Measurements from ENCODE around the gene IL22RA1. TPM values are rescaled to one million over a fixed set of nuclear protein-coding genes. Genes with fewer than 3 reads are reported as not detected.

Gene IL22RA1, protein sequence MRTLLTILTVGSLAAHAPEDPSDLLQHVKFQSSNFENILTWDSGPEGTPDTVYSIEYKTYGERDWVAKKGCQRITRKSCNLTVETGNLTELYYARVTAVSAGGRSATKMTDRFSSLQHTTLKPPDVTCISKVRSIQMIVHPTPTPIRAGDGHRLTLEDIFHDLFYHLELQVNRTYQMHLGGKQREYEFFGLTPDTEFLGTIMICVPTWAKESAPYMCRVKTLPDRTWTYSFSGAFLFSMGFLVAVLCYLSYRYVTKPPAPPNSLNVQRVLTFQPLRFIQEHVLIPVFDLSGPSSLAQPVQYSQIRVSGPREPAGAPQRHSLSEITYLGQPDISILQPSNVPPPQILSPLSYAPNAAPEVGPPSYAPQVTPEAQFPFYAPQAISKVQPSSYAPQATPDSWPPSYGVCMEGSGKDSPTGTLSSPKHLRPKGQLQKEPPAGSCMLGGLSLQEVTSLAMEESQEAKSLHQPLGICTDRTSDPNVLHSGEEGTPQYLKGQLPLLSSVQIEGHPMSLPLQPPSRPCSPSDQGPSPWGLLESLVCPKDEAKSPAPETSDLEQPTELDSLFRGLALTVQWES
- 1 to 10 TPM in 3 of 4 donors, under 1 TPM in 1; 0.11 to 4.0 (median 2.7) TPM for polyA plus RNA-seq (ENCODE audit: insufficient read length in 4 of 4)

DNA sequence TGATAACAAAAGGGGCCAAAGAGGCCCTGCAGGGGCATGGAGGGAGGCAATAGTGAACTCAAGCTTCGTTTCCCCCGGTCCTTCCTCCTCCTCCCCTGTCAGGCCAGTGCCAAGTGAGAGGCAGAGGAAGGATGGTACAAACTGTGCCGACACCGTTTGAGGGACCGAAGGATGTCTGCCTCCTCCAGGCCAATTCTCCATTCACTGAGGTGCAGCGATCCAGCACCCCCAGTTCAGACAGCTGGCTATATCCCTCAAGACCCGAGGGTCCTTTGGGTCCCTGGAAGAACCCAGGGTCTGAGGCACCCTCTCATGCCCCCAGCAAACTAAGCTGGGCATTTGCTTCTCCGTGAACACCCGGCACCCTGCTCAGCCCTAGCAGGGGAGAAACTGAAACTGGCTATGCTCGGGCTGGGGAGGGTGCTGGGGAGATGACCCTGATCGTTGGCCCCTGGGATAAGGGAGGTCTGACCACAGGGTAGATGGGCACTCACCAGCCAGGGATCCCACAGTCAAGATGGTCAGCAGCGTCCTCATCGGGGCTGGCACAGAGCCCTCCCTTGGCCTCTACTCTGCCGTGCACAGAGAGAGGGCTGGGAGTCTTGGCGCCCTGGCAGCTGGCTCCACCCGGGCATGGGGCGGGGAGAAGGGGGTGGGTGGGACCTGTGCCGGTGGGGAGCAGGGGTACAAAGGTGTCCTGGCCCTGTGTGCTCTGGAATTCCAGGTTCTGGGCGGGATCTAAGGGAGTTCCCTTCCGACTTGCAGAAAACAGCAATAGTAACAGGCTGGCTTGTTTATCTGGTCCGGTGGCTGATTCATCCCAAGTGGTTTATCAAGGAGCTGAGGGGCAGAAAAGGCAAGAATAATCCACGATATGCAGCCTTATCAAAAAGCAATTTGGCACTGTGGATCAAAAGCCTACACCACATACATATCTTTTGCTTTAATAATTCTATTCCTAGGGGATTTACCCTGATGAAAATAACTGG is at the start of gene IL22RA1:
IL22RA1 (minus strand) TSS at position 595 of the 989 bp plus-strand sequence; CDS start at position 537, 58 bp downstream.
- no peak for DNase-seq (ENCODE audit: low read depth in 4 of 4, low spot score in 3 of 4)

DNA sequence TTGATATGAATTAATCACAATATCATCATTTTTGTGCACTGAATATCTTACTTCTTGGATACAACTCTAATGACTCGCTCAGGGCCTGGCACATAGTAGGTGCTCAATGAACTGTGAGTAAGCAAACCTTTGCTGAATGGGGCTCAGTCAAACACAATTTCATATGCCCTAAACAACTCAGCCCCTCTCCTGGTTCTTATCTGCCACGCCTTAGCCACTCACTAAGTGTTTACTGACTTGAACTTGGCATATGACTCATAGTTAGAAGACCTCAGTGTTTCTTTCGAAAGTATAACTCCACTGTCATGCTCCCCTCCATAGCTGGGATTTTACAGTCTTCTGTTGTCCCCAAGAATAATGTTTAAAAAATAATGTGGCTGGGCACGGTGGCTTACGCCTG is 48.9 kb upstream of the IL22RA1 start:
- no peak for DNase-seq (ENCODE audit: low read depth in 4 of 4, low spot score in 3 of 4)

DNA sequence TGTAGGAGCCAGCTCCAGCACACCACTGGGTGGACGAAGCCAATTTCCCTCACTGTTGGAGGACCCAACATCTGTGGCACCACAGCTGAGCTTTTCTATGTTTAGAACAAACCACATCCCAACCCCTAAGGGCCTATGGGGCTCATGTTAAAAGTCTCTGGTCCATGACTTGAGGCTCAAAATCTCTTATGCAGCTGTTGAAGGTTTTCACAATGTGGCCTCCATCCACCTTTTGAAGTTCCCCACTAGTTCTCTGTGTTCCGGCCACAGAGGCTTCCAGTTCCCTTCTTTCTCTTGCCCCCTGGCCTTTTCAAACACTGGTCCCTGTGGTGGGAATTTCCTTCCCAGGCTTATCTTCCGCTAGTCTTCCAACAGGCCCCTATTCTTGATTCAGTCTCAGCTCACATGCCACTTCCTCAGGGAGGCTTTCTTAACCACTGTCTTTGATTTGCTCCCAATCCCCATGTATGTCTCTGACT is 48.1 kb upstream of the IL22RA1 start:
- DNase-seq (ENCODE audit: low read depth in 4 of 4, low spot score in 3 of 4) = no peak

DNA sequence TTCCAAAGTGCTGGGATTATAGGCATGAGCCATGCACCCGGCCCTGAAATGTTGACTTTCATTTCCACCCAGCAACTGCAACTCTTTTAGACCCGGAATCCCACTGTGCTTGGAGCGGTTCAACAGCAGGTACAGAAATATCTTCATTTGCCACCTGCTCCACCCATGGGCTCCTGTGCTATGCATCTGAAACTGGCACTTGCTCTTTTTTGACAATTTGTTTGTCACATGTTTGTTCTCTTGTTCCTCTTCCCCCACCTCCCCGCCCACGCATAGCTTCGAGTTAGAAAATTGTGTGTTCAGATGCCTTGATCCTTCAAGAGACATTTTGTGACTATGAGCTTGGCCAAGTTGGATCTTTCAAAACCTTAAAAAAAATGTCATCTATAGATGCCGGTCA is 46.6 kb upstream of the IL22RA1 start:
- DNase-seq (ENCODE audit: low read depth in 4 of 4, low spot score in 3 of 4) = no peak

DNA sequence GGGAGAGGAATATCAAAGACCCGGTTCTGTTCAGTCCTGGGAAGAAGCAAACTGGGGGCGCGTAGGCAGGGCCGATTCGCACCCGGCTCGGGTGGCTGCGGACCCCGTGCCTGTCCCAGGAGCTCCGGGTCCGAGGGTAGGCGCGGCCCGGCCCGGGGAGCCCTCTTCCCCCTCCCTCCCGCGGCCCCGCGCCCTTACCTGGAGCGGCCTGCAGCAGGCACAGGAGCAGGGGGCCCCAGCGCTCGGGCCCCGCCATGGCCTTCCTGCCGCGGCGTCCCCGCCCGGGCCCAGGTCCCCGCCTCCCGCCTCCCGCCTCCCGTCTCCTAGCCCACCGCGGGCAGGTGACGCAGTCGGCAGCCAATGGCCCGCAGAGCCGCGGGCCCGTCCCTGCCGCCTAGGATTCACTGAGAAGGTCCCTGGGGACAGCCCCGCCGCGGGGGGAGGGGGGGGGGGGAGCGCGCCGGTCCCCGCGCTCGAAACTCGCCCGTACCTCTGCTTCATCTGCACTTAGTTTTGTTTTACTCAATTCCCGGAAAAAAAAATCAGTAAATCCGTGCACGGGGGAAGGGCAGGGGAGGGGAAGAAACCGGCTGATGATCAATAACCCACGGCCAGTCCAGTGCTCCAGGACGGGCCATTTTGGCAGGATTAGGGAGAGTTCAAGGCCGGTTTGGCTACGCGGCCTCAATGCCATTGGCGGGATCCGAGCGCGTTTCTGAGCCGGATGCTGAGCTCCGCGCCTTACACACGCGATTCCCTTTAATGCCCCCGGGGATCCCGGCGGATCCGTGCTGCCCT is 44.3 kb upstream of the IL22RA1 start, which contains the start of gene IFNLR1:
IFNLR1 (minus strand) TSS at position 297 of the 798 bp plus-strand sequence; CDS start at position 256, 41 bp downstream.
- DNase-seq (ENCODE audit: low read depth in 4 of 4, low spot score in 3 of 4) = peak in 1 of 4 donors; percentile 63

DNA sequence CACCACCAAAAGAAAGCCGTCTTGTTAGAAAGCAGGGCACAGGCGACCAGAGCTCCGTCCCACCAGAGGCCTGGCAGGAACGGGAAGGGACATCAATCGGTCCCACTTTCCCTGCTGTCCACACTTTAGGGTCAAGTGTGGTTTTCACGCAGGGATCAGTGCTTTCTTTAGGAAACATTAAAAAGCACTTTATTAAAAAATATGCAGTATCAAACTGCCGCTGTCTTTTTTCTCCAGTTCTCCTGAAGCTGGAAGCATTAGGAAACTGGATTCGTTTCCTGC is 43.7 kb upstream of the IL22RA1 start:
- DNase-seq (ENCODE audit: low read depth in 4 of 4, low spot score in 3 of 4) = no peak

DNA sequence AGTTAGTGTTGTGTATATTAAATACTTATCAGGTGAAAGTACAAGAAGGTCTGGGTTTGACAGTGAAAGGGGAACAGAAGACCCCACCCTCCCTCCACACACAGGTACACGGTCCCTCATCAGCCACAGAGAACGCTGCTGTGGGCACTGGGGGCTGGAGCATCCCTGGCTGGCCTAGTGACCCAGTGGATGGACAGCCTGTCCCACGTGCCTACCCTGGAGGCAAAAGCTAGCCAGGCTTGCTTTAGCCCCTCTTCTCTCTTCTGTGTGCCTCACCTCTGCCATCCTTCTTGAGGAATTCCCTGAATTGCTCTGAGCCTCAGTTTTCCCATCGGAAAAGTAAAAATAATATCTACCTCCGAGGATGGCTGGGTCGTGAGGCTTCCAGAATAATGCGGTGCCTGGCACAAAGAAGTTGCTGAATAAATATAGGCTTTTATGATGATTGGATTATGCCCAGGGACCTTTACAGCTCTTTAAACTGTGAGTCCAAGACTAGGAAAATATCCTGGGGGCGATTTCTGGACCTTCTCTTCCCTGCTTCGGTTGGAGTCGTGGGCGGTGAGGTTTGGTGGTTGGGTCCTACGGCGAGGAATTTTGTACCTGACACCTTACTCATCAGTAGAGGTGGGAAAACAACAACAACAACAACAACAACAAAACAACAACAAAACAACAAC is 43.2 kb upstream of the IL22RA1 start:
- DNase-seq (ENCODE audit: low read depth in 4 of 4, low spot score in 3 of 4) = no peak

DNA sequence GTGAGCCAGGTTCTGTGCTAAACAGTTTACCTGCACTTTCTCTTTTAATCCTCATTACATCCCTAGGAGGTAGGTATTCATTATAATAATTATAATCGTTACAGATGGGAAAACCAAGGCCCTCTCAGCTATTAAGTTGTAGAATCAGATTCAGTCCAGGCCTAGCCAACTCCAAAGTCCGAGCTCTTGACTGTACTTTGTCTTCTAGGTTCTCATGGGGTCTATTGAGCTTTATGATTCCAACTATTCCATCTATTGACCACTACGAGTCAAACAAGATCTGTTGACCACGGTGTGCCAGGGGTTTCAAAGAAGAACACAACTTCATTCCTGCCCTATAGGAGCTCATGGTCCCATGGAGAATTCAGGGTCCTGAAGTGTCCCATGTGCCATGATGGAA is 42.1 kb upstream of the IL22RA1 start:
- no peak for DNase-seq (ENCODE audit: low read depth in 4 of 4, low spot score in 3 of 4)

DNA sequence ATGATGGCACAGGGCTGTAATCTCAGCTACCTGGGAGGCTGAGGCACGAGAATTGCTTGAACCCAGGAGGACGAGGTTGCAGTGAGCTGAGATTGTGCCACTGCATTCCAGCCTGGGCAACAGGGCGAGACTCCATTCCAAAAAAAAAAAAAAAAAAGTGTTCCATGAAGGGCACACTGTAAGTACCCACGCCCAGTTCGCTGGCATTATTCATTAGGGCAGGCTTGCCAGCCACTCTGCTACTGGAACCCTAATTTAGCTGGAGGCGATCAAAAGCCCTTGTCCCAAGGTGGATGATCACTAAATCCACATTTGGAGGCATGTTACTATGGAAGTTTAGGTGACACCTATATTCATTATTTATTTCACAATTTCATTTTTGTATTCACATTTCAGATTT is 39.1 kb upstream of the IL22RA1 start:
- DNase-seq (ENCODE audit: low read depth in 4 of 4, low spot score in 3 of 4) = no peak

DNA sequence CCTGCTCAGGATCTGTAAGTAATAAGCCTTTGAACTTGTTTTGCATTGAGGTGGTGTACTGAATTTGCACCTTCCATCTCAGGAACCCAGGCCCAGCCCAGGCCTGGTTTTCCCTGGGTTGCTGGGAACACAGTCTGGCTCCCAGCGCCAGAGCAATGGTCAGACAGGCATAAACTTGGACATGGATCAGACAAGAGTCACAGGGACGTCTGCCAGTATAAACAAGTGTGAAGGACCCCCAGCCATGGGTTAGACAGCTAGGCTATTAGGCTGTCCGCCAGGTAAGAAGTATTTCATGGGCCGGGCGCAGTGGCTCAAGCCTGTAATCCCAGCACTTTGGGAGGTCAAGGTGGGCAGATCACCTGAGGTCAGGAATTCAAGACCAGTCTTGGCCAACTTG is 38.7 kb upstream of the IL22RA1 start:
- no peak for DNase-seq (ENCODE audit: low read depth in 4 of 4, low spot score in 3 of 4)

DNA sequence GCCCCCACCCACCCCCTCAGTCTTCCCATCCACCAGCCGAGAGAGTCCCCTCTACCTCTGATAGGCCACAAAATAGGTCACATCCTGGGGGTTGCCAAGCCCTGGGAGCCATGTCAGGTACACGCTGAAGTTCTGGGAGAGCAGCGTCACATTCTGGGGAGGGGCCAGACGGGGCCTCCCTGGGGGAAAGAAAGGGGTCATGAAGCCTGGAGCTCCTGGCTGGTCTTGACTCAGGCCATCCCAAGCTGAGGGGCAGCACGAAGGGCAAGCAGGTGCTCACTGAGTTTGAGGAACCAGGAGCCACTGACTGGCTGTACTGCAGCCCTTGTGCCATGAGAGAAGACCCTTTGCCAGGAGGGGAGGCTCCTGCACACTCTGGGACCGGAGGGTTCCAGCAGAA is 37.7 kb upstream of the IL22RA1 start:
- no peak for DNase-seq (ENCODE audit: low read depth in 4 of 4, low spot score in 3 of 4)

DNA sequence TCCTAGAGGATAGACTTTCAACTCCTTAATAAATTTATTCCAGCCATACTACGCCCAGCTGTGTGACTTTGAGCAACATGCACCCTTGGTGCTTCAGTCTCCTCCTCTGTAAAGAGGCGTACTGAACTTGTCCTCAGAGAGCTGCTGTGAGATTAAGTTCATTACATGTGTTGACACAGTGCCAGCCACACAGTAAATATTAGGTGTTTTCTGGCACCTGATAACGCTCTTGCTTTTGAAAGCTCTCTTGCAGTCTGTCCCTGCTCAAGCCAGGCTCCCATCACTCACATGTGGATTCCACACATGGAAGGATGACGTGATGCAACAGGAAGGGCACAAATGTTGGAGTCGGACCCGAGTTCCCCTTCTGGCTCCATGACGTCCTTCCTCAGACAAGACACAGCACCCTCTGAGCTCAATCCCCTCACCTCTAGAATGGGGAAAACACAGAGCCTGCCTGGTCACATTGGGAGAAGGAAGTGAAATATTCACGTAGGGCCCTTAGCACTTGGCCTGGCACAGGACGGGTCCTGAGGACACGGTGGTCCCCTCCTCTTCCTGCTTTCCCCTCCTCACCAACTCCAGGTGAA is 36.4 kb upstream of the IL22RA1 start:
- DNase-seq (ENCODE audit: low read depth in 4 of 4, low spot score in 3 of 4) = no peak

DNA sequence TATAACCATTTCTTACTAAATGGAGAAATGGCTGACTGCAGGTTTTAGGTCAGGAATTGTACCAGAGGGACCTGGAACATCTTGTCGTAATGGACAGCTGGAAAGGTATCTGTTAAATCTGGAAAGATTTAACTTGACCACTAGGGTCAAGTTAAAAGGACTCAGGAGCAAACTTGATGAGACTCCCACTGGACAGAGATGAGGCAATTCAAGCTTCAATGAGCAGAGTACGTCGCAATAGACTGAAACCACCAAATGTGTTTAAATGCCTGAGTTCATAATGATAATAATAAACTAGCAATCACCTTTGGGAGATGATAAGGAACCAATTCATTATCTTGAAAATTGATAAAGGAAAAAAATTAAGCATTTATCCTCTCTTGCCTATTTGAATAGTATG is 35.5 kb upstream of the IL22RA1 start:
- no peak for DNase-seq (ENCODE audit: low read depth in 4 of 4, low spot score in 3 of 4)

DNA sequence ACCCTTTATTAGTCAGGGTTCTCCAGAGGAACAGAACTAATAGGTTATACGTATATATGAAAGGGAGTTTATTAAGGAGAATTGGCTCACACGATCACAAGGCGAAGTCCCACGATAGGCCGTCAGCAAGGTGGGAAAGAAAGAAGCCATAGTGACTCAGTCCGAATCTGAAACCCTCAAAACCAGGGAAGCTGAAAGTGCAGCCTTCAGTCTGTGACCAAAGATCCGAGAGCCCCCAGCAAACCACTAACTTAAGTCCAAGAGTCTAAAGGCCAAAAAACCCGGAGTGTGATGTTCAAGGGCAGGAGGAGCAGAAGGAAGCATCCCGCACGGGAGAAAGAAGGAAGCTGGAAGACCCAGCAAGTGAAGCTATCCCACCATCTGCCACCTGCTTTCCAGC is 34.2 kb upstream of the IL22RA1 start:
- DNase-seq (ENCODE audit: low read depth in 4 of 4, low spot score in 3 of 4) = no peak

DNA sequence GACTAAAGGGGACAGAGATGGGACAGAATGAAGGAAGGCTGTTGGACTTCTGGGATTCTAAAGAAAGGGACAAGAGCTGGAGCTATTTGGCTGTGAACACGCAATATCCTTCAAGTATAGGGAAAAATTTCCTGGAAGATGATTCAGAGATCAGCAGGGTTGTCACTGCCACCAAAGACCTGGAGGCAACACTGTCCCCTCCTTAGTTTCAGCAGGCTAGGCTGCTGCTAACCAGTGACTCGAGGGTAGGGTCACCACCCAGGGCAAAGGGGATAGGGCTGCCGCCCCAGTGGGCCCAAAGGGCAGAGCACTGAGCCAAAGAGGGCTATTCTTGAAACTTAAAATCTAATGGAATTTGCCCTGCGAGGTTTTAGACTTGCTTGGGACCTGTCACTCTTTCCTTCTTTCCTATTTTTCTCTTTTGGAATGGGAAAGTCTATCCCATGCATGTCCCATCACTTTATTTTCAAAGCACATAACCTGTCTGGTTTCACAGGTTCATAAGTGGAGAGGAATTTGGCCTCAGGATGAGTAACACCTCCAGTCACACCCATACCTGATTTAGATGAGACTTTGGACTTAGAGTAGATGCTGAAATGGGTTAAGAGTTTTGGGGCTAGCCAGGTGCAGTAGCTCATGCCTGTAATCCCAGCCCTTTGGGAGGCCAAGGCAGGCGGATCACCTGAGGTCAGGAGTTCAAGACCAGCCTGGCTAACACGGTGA is 32.3 kb upstream of the IL22RA1 start:
- no peak for DNase-seq (ENCODE audit: low read depth in 4 of 4, low spot score in 3 of 4)

DNA sequence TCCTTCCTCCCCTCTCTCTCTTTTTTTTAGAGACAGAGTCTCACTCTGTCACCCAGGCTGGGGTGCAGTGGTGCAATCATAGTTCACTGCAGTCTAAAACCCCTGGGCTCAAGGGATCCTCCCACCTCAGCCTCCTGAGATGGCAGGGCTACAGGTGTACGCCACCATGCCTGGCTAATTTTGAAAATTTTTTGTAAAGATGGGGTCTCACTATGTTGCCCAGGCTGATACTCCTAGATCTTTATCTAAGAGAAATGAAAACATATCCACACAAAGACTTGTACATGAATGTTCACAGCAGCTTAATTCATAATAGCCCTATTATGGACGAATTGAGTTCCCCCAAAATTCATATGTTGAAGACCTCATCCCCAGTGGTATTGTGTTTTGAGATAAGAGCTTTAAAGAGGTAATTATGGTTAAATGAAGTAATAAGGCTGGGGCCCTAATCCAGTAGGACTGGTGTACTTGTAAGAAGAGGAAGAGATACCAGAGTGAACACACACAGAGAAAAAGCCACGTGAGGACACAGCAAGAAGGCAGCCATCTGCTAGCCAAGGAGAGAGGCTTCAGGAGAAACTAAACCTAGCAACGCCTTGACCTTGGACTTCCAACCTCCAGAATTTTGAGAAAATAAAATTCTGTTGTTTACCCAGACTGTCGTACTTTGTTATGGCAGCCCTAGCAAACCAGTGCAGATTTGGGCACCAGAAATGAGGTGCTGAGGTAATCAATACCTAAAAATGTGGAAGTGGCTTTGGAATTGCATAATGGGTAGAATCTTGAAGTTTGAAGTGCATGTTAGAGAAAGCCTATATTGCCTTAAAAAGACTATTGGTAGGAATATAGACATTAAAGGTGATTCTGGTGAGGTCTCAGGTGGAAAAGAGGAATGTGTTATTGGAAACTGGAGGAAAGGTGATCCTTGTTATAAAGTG is 31.0 kb upstream of the IL22RA1 start:
- no peak for DNase-seq (ENCODE audit: low read depth in 4 of 4, low spot score in 3 of 4)

DNA sequence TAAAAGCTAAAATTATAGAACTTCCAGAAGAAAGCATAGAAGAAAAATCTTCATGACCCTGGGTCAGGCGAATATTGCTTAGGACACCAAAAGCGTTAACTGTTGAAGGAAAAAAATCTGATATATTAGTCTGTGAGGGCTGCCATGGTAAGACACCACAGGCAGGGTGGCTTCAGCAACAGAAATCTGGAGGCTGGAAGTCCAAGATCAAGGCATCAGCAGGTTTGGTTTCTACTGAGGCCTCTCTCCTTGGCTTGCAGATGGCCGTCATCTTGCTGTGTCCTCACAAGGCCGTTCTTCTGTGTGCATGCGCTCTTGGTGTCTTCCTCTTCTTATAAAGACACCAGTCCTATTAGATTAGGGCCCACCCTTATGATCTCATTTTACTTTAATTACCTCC is 29.7 kb upstream of the IL22RA1 start:
- no peak for DNase-seq (ENCODE audit: low read depth in 4 of 4, low spot score in 3 of 4)

DNA sequence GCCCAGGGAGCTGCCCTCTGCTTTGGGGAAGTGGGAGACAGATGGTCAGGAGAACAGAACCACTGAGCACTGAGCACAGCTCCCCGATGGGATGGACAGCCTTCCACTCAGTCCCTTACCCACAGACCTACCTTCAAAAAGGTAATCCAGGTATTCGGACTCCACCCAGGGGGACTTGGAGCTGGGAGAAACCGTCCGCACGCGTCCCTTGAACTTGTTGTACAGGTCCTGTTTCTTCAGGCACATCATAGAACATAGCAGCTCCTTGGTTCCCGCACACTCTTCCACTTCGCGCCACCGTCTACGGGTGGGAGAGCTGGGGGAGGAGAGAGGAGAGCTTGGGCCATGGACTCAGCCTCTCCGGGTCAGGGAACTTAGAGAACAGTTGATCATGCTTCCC is 26.3 kb upstream of the IL22RA1 start:
- no peak for DNase-seq (ENCODE audit: low read depth in 4 of 4, low spot score in 3 of 4)
